NCI-H446 (cell line): Measurements from ENCODE around the gene GID8.
A peak's percentile ranks its signal among the peaks of the same experiment; 100 is the strongest.

Experiments
- DNase-seq, 2 experiments: peaks; one replicate each; lab custom pipeline; 2025; lab: John Stamatoyannopoulos, UW

The GID8 gene

DNA sequence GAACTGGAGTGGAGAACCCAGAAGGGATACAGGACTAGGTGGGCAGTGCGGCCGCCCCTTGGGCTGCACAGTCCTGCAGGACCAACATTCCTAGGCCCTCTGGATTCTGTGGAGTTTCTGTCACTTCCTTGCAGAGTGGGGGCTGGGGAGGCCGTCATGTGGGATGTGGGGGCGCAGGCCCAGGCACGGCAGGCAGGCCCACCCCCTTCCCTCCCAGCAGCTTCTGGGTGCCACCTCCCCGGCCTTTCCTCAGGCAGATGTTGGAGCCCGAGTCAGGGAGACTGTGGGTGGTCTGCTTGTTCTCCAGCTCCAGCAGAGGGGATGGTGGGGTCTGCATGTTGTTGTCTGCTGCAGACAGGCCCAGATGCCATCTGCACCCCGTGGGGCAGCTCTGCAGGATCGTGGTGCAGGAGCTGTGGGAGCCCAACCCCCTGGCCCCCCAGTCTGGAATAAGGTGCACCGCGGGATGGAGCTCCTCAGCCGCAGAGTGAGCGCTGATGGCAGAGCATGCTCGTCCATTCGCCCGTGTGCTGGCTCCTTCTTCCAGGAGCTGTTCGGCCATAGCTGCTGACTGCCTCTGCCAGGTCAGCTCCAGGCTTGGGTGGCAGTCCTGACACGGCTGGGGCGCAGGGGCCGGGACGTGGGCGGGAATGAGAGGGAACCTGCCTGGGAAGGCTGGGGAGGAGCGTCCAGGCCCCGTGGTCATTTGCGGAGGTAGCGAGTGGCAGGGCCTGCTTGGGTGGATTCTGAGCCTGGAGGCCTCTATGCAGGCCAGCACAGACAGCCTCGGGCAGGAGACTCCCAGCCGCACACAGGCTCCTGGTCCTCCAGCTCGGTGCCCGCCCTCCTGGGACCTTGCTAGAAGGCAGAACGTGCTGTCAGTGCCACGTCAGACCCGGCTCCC, 32.6 kb downstream of the GID8 start:
- DNase-seq: no peak

DNA sequence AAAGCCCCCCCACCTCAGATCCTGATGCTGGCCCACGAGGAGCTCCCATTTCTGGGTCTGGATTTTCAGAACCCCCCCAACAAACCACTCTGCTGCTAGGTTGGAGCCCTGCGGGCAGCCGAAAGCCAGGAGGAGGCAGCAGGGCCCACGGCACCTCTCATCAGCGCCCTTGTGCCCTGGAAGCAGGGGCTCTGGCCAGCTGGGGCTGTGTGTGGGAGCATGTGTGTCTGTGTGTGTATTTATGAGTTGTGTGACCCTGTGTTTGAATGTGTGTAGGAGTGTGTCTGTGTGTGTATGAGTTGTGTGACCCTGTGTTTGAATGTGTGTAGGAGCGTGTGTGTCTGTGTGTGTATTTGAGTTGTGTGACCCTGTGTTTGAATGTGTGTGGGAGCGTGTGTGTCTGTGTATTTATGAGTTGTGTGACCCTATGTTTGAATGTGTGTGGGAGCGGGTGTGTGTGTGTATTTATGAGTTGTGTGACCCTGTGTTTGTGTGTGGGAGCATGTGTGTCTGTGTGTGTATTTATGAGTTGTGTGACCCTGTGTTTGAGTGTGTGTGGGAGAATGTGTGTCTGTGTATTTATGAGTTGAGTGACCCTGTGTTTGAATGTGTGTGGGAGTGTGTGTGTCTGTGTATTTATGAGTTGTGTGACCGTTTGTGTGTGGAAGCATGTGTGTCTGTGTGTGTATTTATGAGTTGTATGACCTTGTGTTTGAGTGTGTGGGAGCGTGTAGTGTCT, 33.4 kb downstream of the GID8 start:
- DNase-seq: no peak

DNA sequence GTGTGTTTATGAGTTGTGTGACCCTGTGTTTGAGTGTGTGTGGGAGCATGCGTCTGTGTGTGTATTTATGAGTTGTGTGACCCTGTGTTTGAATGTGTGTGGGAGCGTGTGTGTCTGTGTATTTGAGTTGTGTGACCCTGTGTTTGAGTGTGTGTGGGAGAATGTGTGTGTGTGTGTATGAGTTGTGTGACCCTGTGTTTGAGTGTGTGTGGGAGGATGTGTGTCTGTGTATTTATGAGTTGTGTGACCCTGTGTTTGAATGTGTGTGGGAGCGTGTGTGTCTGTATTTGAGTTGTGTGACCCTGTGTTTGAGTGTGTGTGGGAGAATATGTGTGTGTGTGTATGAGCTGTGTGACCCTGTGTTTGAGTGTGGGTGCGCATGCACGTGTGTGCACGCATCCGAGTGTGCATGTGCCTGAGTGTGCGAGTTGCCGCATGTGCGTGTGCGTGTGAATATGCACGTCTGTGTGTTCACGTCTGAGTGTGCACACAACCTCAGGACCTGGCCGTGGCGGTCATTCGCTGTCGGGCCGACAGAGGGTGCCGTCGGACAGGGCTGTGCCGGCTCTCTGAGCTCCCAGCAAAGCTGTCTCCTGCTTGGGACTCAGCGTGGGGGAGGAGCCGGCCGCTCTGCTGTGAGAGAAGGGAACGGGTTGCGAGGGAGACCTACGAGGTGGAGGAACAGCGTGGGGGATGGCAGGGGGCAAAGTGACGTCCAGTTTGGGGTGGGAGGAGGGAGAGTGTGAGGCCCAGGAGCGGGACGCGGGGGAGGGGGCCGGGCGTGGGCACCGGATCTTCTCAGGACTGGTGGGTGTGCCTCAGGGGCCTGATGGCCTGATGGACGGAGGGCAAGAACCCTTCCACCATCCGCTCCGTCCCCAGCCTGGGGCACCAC, 34.2 kb downstream of the GID8 start:
- DNase-seq: peak; percentile 14 to 82

DNA sequence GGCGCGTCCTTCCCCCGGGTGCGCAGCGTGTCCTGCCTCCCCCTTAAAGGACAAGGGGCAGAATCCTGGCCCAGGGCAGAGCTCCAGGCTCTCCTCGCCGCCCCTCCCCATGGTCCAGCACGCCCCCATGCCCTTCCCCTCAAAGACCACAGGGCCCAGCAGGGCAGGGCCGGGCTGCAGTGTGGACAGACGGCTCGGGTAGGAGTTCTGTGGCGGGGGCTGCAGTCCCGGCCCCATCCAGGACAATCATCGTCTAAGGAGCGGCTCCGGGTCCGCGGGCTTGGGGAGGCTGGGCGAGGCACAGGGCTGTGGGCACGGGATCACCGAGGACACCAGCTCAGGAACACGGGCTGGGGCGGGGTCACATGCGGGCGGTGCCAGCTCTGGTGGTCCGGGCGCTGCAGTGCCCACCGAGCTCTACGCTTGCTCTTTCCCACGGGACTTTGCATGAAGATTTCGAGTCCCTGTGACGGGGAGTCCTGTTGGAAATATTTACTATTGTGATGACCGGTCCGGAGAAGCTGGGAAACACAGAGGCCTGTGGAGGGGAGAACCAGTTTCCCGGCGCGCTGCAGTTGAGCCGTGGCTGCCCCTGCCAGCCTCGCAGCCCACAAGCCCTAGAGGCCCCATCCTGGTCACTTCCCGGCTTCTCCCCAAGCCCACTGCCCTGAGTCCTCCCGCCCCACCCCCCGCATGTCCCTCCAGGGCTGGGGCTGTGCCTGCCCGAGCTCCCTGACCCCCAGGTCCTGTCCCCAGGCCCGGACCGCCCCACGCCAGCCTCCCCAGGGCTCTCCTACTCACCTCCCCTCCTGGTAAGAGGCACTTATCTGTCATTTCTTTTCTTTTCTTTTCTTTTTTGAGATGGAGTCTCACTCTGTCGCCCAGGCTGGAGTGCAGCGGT, 35.1 kb downstream of the GID8 start:
- DNase-seq: no peak

DNA sequence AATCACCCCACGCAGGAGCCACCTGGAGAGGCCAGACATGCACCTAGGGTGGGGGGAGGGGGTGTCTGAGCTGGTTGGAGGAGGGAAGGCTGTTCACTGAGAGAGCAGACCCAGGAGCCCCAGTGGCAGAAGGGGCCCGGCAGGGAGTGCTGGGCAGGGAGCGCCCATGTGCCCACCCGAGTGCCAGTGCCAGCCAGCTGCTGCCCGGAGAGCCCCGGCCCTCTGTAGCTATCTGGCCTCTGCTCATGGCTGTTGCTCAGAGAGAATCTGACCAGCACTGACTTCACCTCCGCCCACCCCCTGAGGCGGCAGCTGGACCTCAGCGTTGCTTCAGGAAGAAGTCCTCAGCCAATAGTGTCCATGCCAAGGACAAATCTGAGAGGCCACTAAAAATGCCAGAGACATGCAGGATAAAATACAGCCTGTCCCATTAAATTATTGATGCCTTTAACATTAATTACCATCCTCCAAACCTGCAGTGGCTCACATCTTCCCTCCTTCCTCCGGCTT, 37.4 kb downstream of the GID8 start:
- no peak for DNase-seq

DNA sequence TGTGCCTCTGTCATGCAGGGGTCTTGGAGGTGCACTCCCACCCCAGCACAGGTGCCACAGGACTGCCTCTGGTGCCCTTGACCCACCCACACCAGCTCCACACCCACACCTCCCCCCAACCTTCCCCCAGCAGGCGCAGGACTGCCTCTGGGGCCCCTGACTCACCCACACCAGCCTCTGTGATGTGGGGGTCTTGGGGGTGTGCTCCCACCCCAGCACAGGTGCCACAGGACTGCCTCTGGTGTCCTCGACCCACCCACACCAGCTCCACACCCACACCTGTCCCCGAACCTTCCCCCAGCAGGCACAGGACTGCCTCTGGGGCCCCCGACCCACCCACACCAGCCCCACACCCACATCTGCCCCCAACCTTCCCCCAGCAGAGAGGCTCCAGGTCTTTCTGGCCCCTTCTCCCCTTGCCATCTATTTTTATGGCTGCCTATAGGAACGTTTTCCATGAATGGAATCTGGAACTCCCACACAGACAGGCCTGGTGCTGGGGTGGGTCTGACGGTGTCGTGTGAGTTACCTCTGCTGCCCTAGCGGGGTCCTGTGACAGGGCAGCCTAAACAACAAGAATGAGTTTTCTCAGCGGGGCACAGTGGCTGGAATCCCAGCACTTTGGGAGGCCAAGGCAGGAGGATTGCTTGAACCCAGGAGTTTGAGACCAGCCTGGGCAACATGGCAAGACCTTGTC, 38.0 kb downstream of the GID8 start:
- no peak for DNase-seq

DNA sequence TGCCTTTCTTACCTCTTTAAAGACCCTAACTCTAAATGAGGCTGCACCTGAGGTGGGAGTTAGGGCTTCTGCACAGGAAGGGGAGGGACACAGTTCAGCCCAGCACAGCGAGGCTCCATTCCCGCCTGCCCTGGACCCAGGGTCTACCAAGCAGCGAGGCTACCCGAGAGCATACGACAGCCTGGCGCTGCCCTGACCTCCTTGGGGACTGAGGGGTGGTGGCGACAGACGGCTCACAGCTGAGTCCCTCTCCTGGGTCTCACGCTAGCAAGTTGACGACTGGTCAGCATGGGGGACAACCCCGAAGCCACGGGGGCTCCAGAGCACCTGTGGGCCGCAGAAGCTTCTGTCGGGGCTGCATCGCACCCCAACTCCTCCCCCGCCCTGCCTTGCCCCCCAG, 38.9 kb downstream of the GID8 start:
- no peak for DNase-seq

DNA sequence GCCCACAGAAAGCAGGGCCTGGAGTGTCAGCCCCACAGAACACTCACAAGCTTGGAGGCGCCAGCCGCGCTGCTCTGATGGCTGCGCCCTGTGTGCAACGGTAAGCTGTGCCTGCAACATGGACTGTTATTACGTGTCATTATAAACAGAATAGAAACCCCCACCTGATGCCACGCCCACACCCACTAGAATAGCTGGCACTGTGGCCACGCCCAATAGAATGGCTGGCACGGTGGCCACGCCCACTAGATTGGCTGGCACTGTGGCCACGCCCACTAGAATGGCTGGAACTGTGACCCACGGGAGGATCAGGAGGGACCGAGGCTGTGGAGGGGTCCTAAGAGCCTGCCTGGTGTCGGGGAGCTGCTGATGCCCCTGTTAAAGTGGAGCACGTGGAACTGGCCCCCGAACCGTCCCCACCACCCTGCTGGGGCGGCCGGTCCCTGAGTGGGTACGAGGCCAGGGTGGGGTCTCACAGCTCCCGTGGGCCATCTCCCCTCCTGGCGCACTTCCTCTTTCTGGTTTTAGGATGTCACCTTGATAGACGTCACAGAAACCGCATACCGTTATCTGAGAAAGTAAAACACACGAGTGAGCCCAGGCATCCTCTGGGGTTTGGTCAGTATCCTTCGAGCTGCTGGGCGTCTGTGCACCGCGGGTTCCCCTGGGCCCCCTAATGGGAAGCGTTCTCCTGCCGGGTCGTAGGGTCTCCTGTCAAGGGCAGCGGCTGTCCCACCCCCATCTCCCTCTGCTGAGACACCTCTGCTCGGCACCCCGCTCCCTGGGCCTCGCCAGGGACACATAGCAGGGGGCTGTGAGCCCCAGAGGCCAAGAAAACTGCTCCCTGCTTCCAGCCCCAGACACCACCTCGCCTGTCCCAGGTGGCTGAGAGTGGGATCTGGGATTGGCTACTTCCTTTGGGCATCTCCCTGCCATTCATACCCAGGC, 39.9 kb downstream of the GID8 start:
- no peak for DNase-seq

DNA sequence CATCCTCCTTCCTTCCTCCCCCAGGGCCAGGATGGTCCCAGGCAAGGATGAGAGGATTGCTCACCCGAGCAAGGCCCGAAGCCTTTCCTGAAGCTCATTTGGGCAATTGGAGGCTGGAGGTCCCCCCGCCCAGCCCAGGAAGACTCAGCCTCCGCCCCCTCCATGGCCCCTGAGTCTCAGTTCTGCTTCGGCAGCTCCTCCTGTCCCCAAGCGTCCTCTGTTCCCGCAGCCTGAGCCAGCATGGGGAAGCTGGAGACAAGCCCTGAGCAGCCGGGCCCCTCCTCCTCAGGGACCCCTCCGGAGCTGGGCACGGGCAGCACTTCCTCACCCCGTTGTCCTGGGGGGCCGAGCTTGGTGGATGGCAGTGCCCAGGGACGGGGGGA, 40.6 kb downstream of the GID8 start:
- DNase-seq: no peak

DNA sequence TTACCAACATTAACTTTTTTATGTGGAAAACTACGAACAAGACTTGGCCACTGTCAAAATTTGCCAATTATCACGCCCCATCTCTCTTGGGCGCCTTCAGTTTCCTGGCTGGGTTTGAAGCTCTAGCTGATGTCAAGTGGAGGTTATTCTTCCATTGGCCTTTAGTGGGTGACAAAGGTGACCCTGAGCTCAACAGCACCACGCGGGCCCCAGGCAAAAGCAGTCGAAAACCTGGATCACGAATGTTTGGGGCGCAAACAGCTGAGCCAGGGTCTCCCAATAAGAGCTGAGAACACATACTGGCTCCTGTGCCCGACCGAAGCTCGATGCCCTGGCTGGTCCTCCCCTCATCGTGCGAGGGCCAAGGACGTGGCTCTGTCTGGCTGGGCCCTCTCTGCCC, 41.4 kb downstream of the GID8 start:
- no peak for DNase-seq

DNA sequence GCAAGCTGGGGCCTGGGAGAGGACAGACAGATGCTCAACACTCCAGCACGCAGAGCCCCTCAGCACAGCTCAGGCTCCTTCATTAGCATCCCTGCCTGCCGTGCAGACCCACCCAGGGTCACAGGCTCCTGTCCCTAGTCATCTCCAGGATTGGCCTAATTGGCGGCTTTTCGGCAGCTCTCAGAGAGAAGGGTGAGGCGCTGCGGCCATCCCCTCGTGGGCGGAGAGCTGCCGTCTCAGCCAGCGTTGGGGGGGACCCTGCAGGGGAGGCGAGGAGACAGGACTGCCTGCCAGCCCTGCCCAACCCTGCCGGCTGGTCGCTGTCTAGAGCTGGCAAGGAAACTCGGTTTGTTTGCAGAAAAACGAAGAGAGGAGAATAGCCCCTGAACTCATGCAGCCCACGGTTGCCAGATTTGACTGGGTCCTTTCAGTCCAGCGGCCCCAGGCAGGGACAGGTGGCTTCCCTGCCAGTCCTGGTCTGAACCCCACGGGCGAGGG, 42.0 kb downstream of the GID8 start:
- no peak for DNase-seq

DNA sequence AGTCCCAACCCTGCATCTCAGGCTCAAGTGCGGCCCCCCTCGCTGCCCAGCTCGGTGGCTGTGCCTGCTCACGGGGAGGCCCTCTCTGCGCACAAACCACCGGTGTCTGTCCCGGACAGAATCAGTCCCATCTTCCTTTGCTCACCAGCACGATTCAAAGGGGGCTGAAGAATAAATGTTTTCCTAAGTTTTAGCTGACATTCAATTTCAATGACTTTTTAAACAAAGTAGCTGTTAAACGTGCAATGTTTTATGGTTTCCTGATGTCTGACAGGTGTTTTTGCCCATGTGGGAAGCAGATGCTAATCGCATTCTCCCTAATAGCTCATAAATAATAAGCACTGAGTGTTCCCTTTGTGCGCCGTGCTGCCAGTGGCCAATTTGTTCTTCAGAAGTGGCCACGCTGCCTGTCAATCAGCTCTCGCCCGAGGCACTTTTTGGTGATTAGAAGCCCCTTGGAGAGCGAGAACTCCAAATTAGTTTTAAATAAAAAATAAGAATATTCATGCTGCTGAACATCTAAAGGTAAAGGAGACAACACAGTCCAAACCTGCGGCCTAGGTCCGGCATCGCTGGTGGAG, 42.5 kb downstream of the GID8 start:
- no peak for DNase-seq

DNA sequence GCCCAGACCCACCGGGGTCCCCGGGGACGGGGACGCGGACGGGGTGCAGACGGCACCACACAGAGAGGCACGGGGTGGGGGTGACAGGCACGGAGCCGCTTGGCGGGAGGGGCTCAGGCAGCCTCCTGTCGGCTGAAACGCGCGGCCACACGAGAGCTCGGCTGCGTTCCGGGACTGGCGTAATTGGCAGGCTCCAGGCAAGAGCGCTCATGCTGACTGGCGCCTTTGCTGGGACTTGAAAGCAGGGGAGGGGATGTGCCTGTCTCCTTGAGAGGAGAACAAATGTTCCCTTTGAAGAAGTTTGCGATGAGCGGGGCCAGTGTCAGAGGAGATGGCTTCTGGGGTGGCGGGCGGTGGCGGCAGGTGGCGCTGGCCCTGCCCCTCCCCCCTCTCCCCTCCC, 43.0 kb downstream of the GID8 start:
- no peak for DNase-seq

DNA sequence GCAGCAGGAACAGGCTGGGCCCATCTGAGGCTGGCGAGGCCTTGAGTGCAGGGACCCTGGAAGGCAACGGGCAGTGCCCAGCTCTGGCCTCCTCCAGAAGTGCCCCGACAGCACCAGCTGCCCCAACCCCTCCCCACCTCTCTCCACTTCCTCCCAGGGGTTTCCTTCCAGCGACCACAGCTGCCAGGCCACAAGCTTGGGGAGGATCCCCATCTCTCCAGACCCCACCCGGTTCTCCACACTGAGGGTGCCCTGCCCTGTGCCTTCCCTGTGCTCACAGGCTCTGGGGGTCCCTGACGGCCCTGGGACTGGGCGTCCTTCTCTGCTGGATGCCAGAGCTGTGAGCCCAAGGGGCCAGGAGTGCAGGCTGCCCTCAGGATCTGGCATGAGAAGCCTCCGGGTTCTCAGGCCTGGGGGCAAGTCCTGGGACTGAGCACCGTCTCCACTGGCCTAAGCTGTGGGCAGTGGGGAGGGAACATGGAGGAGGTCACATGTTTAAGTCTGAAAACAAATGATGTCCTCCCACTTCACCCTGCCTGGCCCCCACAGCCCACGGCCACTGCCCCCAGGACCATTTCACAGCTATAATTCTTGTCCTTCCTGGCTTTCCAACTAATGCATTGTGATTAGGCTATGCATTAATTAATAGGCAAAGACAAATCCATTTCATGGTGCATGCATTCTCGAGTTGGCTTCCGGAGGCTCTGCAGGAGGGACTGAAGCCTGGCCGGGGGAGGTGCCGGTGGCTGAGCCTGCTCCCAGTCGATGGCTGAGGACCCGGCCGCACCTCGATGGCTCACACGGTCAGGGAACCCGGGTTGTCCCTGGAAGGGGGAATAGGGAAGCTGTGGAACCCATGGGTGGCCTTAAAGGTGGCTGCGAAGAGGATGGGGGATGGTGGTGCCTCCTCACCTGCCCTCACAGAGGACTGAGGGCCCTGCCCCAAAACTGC, 44.5 kb downstream of the GID8 start:
- no peak for DNase-seq

DNA sequence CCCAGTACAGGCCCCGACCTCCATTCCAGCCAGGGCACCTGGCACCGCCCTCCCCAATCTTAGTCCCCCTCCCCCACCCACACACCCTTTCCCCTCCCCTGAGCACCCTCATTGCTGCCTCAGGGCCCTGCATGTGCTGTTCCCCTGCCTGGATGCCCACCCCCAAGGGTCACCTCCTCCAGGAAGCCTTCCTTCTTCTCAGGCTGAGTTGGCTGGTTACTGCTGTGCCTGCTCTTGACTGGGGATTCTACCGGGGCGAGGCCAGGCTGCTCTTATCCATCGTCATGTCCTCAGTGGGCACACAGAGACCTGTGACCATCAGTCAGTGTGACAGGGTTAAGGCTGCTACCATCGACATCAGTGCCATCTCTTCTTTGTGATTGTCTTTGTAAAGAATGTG, 45.3 kb downstream of the GID8 start:
- DNase-seq: no peak

DNA sequence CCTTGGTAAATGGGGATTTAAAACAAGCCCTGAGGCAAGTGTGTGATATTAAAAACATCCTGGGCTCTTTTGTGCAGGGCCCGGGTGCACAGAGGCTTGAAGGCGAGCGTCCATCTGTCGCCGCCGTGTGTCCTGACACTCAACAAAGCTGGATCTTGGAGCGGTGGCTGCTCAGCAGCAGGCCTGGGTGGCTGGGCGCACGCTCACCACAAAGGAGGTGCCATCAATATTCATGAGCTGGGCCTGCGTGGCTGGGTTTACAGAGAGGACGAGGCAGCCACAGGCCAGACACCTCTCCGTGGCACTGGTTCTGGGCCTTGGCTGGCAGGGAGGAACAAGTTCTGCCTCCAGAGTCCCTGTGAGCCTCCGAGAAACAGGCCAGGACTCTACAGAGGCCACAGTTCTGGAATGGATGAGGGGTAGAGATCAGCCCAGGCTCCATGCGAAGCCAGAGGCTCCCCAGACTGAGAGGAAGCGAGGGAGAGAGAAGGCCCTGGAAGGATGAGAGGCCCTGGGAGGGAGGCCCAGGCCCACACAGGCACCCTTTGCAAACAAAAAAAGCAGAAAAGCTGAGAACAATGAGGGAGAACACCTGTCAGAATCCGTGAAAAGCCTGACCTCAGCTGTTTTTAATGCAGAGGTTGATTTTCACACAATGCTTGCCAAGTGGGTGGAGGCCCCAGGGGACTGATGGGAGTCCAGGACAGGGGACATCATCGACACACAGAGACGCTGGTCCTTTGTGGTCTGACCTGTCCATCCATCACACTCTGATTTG, 46.9 kb downstream of the GID8 start:
- DNase-seq: no peak

DNA sequence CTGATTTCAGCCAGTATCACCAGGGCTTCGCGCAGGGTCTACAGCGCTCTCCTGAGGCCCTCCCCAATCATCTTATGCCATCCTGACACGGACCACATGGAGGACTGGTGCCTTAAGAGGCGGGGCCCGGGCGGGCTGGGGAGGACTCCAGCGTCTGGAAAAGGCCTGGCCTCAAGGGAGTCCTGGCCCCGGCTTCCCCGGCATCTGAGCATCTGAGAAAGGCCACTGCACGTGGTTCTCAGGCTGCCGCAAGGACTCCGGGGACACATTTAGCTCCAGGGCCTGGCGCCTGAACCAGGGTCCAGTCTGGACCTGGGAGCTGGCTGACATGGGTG, 47.5 kb downstream of the GID8 start:
- DNase-seq: no peak
